Endometrium (tissue), 2 donors: Measurements from ENCODE around the gene MTERF1.
"Not testable (repeated sequence)": the region's sequence is repeated elsewhere in the genome, so short reads cannot be mapped to it uniquely, and the experiment has no call there.

ENCODE experiments used
- FAIRE-seq: peaks from 2 replicates; lab custom pipeline; 2012; peaks lifted over from hg19 to GRCh38; lab: Jason Lieb, UNC
- donor health status: control.
- donor health status: control.

The MTERF1 gene

GRCh38 chr7:91883676-91884362, 3.3 kb upstream of the MTERF1 start:
- FAIRE-seq, result no peak

DNA sequence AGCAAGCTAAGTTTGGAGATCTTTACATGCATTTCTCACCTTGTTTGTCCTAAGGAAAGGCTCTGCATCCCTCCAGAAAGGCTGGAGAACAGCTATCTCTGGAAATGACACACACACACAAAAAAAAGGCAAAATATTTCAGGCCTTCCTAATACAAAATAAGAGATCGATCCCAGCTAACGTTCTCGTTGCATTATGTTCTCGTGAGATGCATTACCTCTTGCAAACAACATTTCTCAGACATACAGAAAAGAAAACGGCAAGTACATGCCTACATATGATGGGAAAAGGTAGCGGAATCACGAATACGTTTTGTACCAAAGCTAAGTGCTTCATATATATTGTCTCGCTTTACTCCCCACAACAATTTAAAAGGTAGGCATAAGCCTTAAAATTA, 488 bp downstream of the MTERF1 start:
- no peak for FAIRE-seq

DNA sequence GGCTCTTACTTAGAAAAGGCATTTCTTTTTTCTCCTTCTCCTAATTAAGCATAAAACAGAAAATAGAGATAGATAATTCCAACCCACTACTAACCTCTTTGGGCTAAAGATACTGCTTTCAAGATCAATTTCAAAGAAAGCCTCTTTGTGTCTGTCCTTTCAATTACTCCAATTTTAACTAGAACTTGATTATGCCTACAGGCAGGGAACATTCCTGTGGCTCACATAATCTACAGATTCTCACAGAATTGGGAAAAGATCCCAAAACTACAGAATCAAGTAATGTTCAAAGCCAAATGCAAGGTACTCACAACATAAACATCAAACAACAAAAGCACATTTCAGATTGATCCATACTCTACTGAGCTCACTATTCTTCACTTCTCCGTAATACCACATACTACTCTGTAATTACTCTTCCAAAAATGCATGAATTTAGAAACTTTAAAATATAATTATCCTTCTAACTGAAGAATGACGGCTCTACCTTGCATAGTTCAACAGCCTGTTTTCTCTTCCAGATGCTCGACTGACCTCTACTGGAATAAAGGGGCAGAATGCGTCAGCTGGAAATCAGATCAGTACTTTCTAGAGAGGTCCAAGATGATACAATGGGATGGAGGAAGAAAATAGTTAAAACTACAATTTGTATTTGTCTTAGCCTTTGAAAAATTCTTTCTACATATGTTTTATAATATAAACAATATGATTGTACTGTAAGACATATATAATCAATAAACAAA, 3.9 kb downstream of the MTERF1 start:
- no peak for FAIRE-seq

GRCh38 chr7:91875851-91876250, 4.7 kb downstream of the MTERF1 start:
- FAIRE-seq, result no peak

DNA sequence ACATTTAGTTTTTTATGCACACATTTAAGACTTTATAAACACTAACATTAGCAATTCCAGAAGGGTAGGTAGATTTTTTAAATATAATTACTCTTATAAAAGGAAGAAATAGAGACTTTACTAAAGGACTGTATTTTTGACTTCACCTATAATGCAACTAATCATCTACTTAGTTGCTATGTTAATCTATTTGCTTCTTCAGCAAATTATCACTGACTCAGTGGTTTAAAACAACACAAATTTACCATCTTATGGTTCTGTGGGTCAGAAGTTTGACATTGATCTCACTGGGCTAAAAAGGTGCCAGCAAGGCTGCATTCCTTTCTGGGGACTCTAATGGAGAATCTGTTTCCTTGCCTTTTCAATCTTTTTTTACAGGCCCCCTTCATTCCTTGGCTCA, 7.6 kb downstream of the MTERF1 start:
- FAIRE-seq, result no peak

GRCh38 chr7:91872069-91872468, 8.4 kb downstream of the MTERF1 start:
- no peak for FAIRE-seq

DNA sequence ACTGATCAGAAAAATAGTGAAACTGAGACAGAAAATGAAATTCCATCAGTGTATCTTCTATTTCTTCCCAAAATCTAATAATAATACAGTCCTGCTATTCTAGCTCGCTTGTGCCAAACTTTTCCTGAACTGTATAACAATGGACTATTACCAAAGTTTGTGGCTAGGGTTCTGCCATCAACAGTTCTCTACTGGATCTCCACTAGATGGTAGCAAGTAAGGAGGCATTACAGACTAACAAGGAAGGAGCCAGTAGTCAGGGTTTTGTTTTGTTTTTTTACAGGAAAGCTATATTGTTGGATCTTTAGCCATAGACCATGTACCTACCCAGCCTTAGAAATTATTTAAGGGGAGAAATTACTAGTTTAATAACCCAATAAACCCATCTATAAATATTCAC, 10.8 kb downstream of the MTERF1 start:
- FAIRE-seq, result no peak

GRCh38 chr7:91866599-91867148, 13.8 kb downstream of the MTERF1 start:
- FAIRE-seq, result no peak

DNA sequence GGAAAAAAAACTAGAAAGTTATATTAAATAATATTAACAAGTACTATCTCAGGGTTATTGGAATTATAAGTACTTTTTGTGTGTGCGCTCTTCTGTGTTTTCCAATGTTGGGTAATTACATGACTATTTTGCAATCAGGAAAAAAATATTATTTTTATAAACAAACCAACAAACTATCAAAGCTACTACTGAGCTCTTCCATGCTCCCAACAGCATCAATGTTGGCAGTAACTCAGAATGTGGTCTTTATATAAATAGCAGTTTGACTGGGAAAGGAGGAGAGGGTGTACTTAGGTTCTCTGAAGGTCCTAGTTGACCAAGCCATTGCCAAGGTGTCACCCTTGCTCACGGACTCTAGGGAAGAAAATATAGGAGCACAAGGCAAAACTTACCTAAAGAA, 15.0 kb downstream of the MTERF1 start:
- FAIRE-seq, result no peak

- FAIRE-seq, result not testable (repeated sequence)
These were observed 15.9 kb downstream of the MTERF1 start for GRCh38 chr7:91864604-91865003.

- FAIRE-seq, result no peak
These were observed 16.4 kb downstream of the MTERF1 start for GRCh38 chr7:91864070-91864469.

GRCh38 chr7:91852263-91852741, 28.2 kb downstream of the MTERF1 start:
- FAIRE-seq, result no peak

DNA sequence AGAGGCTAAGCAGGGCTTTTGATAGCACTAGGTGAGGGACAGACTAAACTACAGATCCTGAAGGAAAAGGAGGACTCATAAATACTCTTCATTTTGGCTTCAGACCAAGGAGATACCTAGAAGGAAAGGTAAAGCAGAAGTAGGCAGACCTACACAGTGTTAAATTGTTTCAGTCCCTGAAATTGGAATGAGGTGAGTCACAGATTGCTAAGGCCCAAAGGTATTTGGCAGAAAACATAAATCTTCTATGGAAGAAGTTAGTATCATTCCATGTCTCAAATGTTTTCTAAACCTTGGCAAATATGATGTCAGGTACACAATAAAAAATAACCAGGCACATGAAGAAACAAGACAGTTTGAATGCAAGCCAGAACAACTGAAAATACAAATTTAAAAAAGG, 30.0 kb downstream of the MTERF1 start:
- FAIRE-seq, result no peak

GRCh38 chr7:91847876-91848588, 32.5 kb downstream of the MTERF1 start:
- no peak for FAIRE-seq

DNA sequence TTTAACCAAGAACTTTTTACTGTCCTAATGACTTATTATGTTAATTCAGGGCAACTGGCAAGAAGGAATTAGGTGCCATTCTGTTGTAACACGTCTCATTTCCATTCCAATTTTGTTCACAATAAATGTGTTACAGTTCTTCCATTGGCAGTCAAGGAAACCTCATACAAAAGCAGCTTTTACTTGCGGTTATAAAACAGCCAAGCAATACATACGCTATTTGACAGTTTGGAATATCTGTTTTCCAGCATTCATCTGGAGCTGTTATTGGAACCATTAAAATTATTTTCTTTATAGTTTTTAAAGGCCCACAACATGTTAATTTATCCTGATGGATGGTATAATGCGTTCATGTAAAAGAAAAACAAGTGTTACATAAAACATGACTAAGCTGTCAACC, 33.3 kb downstream of the MTERF1 start:
- FAIRE-seq, result no peak

GRCh38 chr7:91846436-91846835, 34.1 kb downstream of the MTERF1 start:
- FAIRE-seq, result no peak

DNA sequence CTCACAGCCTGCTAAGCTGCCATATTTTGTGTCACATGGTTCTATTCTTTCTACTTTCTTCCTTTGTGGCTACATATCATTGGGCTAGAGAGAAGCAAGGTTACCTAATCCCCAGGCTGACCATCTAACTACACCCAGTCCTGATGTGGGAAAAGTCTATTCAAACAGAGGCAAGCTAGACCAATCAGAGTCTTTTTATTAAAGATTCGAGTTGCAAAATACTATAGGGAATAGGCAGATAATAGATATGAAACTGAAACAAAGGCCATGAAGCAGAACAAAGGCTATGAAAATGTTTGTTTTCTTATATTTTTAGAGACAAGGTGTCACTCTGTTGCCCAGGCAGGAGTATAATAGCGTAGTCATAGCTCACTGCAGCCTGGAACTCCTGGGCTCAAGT, 36.7 kb downstream of the MTERF1 start:
- FAIRE-seq, result no peak

GRCh38 chr7:91838439-91838838, 42.1 kb downstream of the MTERF1 start:
- no peak for FAIRE-seq

- no peak for FAIRE-seq
These were observed 43.0 kb downstream of the MTERF1 start for GRCh38 chr7:91837397-91838070.

DNA sequence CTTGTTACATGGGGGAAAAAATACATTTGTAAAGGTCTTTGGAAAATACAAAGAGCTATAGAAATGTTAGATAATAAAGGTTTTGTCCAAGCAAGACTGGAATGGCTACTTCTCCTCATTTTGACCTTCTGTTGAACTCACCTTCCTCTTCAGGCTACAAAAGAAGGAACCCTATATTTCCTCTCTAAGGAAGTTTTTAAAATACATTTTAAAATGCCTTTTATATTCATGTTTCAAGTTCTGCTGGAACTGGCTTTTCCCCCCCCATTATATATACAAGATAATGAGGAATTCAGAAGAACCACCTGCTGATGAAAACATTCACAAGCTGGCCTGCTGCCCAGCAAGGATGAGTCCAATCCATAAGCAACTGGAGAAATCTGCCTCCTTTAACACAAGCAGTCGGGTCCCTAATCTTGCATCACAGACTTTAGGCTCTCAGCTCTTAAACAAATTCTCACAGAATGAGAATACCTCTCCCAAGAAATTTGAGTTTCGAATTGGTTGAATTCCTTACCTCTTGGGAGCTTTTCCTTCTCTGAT, 44.6 kb downstream of the MTERF1 start:
- no peak for FAIRE-seq

DNA sequence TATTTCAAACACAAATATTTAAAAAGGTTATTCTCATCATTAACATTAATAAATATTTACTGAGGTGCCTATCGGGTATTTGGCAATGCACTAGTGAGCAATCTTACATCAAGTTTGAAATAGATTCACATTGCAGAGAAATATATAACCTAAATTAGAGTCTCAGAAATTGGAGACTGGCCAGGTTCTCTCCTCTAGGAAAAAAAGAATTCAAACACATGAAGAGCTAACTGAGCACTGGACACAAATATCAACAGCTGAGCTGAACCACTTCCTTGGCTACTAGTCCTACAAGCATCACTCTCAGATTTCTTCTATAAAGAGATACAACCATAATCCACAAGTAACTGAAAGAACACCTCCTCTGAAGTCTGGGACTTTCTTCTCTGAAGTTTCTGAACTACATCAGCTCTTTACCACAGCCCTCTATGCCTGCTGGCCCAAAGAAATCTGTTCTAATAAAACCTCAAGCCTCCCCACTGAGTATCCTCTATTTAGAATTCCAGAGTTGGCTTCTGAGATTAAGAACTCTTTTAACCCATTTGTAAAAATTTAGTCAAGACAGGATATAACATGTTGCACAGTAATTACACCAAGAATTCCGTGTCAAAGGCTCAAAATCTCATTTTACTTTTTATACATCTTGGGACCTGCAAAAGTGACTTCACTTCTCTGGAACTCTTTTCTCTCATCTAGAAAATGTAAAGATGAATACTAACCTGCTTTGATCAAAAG, 45.2 kb downstream of the MTERF1 start:
- no peak for FAIRE-seq
